ENCODE data around the gene MRGPRD.

Gene MRGPRD, protein sequence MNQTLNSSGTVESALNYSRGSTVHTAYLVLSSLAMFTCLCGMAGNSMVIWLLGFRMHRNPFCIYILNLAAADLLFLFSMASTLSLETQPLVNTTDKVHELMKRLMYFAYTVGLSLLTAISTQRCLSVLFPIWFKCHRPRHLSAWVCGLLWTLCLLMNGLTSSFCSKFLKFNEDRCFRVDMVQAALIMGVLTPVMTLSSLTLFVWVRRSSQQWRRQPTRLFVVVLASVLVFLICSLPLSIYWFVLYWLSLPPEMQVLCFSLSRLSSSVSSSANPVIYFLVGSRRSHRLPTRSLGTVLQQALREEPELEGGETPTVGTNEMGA

GRCh38 chr11:68980776-68981065 is at the start of gene MRGPRD:
Gene MRGPRD, minus strand, starts transcription at chr11:68980986. Its CDS starts 0 bp downstream, at chr11:68980986.
- DNase-seq = no peak

- no peak for DNase-seq
These were observed 49.5 kb upstream of the MRGPRD start for GRCh38 chr11:69030301-69030700.

GRCh38 chr11:69027704-69028372 is 47.1 kb upstream of the MRGPRD start:
- no peak for DNase-seq

DNA sequence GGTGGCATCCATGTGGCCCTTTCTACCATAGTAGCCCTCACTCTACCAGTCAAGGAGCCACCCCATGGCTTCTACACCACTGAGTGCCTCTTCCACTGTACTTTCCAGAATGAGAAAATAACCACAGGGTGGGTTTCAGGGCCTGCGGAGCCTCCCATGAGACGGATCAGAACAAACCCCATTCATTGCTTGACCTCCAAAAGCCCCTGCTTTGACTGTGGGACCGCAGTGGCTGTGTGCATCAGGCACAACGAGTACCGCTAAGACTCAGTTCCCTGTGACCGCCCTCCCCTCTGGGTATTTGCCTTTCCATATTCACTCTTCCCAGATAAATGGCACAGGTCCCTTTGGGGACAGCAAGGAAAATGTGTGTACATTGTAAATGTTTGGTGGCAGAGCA is 43.7 kb upstream of the MRGPRD start:
- DNase-seq = no peak

- DNase-seq = no peak
These were observed 41.5 kb upstream of the MRGPRD start for GRCh38 chr11:69022260-69022659.

DNA sequence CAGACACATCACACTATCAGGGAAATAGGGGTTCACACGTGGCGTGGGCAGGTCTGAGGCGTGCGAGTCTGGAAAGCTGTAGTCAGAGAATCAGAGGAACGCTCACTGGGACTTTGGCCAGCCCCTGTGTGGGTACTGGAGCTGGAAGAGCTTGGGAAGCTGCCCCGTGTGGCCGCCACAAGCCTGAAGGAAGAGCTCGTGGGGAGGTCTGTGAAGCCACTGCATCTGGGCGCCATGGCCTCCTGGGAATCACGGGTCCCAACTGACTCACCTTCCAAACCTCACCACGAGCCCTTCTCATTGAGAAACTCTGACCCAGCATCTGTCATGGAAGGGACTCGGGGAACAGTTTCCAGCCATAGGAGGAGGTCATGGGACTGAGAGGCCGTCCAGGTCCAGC is 38.1 kb upstream of the MRGPRD start:
- DNase-seq = no peak

GRCh38 chr11:69017951-69018350 is 37.2 kb upstream of the MRGPRD start:
- no peak for DNase-seq

GRCh38 chr11:69014898-69015549 is 34.2 kb upstream of the MRGPRD start:
- no peak for DNase-seq

DNA sequence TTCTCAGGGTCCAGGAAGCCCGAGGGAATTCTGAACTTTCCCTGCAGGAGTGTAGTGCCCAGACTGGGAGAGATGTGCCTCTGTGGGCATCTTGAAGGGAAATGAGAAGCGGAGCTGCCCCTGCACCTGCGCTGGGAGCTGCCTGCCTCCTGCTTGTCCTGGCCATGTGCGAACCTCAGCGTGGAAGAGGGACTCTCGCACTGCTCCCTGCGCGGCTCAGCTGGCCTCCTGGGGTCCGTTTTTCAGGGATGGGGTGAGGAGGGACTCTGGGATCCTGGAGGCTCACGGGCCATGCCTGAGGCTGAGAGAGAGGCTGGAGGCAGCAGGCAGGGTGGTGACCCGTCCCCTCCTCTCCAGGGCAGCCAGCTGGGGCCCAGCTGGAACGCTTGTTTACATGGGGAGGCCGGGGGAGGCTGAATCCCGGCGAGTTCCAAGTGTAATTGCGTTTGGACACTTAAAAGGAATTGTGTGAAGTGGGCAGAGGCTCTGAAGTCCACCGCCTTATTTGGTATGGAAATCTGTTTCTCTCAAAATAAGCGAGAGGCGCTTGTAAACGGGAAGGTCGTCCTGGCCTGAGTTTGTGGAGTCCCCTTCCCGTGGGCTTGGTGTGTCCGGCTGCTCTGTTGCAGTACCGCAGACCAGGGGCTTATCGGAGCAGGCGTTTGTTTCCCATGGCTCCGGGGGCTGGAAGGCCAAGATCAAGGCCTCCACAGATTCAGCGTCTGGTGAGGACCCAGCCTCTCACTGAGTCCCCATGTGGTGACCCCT is 33.5 kb upstream of the MRGPRD start:
- DNase-seq = no peak

GRCh38 chr11:69013009-69013951 is 32.5 kb upstream of the MRGPRD start, which contains the start of gene MRGPRF:
Gene MRGPRF, minus strand, starts transcription at chr11:69013246. Its CDS starts 3,345 bp downstream, at chr11:69009901.
- DNase-seq = no peak

- DNase-seq = no peak
These were observed 31.6 kb upstream of the MRGPRD start for GRCh38 chr11:69012092-69013008.

- no peak for DNase-seq
These were observed 30.9 kb upstream of the MRGPRD start for GRCh38 chr11:69011624-69012091.

- DNase-seq = no peak
These were observed 30.3 kb upstream of the MRGPRD start for GRCh38 chr11:69010964-69011623.

- DNase-seq = no peak
These were observed 29.6 kb upstream of the MRGPRD start for GRCh38 chr11:69010361-69010891.

DNA sequence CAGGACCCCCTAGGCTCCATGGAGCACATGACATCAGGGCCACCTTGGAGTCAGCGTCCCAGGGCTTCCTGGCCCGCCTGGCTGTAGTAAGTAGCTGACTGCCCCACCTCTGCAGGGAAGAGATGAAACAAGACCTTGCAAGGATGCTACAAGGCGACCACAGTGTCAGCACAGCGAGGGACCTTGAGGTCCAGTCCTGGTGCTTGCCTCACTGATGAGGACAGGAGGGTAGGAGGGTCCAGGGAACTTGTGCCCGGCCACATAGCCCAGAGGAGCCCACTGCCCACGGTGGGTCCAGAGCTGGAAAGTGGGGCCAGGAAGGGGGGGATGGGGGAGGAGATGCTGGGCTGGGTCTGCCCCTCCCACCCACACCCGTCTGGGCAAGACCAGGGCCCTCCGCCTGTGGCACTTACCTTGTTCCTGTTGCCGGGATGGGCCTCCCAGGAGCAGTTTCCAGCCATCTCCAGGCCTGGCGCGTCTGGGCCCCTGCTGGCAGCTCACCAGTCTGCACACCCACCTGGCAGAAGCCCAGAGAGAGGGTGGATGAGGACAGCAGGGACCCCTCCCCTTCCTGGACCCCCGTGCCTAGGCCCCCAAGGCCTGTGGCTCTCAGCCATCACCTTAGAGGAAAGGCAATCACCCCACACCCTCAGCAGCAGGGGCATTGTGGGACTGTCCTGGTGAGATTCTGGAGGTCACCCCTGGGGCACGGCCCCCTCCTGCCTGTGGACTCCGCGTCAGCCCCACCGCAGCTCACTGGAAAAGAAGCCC is 28.8 kb upstream of the MRGPRD start:
- DNase-seq = no peak

GRCh38 chr11:69008737-69009440 is 28.1 kb upstream of the MRGPRD start:
- DNase-seq = no peak

DNA sequence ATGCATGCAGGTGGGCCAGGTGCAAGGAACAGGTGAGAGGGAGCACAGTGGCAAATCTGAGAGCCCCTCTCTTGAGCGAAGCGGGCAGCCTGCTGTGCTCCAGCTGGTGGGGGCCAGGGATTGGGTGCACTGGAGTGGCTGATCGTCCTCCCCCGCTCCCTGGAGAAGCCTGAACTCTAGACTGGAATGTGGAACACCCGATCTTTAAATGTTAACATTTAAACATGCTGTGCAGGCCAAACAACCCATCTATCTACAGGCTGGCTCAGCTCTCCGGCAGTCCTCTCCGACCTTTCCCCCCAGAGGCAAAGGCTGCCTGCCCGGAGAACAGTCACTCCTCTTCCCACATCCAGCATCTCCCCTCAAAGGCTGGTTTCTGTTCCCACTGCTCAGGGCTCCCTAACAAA is 27.2 kb upstream of the MRGPRD start:
- DNase-seq = no peak

GRCh38 chr11:69006816-69007215 is 26.0 kb upstream of the MRGPRD start:
- DNase-seq = no peak

Measured in bone marrow (tissue), 2 donors.